HG03135 (cell line): Measurements from ENCODE around the gene UQCRC2.
"Not testable (repeated sequence)": the region's sequence is repeated elsewhere in the genome, so short reads cannot be mapped to it uniquely, and the experiment has no call there.

Experiments
- ATAC-seq: cut with Tn5 transposase; IDR thresholded peaks from one replicate; pipeline ENCODE4 v1.9.1; 2021; ENCODE audit warnings: mild to moderate bottlenecking, moderate library complexity; ENCODE audit not compliant: unreplicated experiment

Gene UQCRC2

DNA sequence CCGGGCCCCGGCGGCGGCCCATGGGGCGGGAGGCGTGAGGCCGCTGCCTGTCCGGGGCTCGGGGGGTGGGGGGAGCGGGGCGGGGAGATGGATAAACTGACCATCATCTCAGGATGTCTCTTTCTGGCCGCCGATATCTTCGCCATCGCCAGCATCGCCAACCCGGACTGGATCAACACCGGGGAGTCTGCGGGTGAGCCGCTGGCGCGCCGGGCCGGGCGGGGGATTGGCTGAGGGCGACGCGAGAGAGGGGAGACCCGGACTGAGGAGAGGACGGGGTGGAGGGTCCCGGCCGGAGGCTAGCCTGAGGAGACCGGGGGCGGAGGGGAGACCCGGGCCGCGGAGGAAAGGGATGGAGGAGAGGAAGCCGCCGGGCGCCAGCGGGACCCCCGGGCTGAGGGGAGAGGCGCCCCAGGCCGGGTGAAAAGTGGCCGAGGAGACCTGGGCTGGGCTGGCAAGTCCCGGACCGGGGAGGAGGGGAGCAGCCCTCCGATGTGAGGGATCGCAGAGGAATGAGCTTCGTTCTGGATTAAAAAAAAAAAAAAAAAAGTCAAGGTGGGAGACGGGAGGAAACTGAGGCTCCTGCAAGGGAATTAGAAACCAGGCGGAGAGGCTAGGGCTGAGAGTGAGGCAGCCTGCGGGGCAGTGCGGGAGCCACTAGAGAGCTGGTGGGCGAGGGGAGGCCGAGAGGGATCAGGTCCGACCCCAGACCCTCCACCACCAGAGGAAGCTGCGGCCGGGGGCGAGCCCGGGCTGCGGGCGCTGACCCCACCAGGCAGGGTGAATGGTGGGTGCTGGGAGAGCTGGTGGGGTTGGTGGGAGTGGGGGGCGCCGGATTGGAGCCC lies 55.3 kb downstream of the UQCRC2 start:
- ATAC-seq = no peak

DNA sequence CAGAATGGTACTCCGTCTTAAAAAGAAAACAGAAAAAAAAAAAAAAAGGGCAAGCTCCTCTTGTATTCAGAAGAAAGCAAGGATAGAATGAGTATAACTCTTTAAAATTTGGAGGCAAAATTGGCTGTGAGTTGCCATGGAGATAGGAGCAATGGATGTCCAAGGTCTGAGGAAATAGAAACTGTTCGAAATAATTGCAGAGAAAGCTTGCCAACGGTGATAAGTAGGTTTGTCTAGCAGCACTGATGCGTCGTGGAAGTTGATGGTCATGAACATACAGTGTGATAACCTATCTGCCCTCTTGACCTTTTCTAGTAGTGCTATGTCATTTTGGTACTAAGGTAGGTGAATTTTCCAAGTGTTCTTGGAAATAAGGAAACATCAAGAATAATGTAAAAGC lies 57.7 kb downstream of the UQCRC2 start:
- ATAC-seq = no peak

DNA sequence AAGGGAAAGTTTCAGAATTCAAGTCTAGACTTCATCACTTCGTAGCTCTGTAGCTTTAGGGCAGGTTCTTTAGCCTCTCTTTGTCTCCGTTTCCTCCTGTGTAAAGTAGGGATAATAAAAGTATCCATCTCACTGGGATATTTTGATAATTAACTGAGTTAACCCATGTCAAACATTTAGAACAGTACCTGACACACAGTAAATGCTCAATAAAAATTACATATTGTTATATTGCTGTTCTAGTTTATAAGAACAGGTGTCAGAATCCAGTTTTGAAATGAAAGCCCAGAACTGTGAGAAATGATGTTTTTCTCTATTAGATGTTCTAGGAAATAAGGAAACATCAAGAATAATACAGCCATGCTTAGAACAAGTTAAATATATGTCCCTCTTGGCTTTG lies 59.1 kb downstream of the UQCRC2 start:
- ATAC-seq = no peak

DNA sequence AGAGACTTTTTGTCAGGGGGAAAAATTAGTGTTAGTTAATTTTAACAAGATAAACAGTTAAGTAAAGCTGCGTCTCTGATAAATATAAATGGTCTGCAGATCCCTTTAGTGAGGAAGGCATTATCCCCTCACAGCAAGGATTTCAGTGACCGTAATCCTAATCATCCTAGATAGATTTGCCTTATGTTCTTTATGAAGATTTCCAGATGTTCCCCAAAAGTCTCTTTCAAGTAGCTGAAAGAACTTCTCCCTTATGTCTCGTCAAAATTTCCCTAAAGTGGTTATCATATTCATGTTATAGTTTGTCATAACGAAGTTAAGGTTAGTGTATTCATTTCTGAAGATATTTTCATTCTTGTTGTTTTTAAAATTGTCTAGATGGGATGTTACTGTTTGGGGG lies 60.3 kb downstream of the UQCRC2 start:
- ATAC-seq = no peak

DNA sequence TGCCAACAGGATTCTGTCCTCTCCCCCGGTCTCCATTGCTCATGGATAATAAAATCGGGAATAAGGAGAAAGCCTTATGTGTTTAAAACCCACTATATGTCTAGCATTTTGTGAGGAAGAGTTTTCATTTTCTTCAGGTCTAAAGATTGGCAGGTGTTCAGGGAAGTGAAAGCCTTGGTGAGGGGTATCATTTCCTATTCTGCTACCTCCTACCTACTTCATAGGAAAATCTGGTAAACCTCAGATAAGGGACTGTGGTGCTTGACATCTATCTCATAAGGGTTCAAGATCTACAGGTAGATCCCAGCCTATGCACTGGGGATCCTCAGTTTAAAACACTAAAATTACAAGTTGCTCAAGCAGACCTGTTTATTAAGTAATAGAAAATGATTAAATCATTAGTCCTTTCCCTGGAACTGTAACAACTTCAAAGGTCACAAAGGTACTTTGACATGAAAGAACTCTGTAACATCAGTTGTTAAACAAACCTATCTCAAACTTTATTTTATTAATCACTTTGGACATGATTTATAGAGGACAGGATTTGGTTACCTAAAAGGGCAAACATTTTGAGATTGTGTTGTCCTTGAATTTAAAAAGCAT lies 61.2 kb downstream of the UQCRC2 start:
- no peak for ATAC-seq

DNA sequence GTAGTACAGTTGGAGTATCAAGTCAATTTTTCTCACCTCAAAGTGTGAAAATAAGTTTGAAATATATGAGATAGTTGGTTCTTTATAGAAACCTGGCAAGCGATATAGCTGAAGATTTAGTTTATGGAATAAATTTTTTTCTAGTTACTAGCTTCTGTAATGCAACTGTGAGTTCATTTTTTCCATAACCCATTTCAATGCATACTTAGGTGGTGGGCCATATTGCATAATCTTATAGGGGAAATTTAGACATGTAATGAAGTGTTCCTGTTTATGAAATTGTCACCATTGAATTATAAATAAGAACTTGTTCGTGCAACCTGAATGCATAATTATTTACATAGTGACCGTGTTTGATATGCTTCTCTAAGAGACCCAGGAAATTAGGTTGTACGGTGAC lies 63.8 kb downstream of the UQCRC2 start:
- no peak for ATAC-seq

DNA sequence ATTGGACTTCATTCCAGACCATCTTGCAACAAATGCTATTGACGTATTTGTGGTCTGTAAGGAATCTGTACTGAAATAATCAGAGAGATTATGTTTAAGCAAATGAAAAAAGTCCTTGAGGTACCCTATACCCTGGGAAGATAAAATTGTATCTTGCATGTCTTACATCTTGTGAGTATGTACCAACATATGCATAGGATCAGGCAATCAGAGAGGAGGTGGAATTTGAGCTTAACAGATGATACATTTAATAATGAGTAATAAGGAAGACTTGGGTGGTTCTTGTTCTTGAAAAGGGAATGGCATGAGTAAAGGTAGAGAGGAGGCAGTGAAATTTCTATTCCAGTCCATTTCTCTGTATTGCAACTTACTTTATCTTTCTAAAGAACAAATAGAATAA lies 65.4 kb downstream of the UQCRC2 start:
- ATAC-seq = no peak

DNA sequence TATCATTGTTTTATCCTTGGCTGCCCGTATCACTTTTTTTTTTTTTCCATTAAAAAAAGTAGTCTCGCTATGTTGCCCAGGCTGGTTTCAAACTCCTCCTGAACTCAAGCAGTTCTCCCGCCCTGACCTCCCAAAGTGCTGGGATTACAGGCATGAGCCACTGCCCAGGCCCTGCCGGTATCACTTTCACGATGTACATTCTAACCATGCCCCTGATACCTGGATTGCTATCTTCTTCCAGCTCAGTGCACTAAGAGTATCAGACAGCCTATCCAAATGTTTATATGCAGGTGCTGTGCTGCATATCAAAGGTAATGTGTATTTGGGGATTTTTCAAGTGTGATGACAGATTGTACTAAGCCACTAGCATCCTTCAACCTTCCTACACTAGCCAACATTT lies 69.0 kb downstream of the UQCRC2 start:
- ATAC-seq = no peak

DNA sequence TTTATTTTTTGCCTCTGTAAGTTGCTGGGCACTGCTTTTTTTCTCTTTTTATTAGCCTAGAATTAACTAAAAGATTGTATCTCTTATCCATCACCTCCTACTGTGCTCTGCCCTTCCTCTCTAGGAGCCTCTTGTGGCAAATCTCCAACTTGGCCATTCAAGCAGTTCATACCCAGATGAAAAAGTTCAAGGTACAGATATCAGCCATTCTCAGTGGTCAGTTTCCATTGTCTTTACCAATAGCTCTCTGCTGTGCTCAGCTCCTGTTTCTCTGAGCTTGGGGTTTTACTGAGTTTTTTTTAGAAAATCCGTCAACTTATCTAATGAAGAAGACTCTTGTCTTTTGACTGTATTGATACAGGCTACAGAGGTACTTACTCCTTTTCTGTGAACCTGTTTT lies 70.3 kb downstream of the UQCRC2 start:
- no peak for ATAC-seq

DNA sequence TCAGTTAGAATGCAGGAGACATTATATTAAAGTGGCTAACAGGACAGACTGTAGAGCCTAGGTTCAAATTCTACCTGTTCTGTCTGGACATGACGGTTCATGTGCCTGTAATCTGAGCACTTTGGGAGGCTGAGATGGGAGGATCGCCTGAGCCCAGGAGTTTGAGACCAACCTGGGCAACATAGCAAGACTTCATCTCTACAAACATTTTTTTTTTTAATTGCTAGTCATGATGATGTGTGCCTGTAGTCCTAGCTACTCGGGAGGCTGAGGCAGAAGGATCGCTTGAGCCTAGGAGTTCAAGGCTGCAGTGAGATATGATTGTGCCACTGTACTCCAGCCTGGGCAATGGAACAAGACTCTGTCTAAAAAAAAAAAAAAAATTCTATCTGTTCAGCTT lies 71.6 kb downstream of the UQCRC2 start:
- not testable (repeated sequence) for ATAC-seq

DNA sequence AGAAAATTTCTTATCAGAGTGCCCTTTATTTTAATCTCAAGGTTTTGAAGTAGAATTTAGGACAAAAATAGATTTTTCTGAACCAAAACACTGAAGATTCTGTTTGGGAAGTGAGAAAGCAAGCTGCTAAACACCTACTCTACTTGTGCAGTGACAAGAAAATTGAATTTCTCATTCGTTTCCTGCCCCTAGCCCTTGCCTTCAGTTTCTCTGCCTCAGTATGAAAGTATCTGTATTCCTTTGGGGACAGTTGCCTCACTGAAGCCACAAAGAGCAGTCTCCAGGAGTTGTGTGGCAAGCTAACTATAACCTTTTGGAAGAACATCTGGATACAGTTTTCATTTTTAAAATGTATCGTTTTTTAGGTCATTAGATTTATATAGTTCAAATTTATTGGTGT lies 74.5 kb downstream of the UQCRC2 start:
- ATAC-seq = no peak

DNA sequence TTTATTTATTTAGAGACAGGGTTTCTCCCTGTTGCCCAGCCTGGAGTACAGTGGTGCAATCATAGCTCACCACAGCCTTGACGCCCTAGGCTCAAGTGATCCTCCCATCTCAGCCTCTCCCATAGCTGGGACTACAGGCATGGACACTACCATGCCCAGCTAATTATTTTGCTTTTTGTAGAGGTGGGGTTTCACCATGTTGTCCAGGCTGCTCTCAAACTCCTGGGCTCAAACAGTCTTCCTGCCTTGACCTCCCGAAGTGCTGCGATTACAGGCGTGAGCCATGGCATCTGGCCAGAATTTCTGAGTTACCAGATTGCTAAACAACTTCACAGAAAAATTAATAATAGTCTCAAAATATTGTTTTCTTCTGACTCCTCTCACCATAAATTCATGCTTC lies 76.5 kb downstream of the UQCRC2 start:
- no peak for ATAC-seq

DNA sequence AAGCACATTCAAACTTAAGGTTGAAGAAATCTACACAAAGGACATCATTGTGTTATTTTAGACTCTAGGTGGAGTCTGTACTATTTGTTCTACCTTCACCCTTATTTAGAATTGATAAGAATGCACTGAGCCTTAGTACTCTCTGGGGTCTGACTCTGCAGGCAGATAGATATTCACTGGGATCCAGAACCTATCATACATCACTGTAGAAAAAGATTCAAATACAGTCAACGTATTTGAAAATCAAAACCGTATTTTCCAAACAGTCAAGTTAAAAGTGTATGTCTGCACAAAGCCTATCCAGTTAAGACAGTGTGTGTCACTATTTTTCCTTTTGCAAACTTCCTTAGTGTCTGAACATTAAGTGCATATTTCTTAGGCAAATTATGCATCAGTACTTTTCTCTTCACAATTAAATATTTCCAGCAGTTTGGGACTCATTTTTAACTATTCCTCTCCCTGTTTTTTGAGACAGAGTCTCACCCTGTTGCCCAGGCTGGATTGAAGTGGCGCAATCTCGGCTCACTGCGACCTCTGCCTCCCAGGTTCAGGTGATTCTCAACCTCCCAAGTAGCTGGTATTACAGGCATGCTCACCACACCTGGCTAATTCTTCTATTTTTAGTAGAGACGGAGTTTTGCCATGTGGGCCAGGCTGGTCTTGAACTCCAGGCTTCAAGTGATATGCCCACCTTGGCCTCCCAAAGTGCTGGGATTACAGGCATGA lies 77.1 kb downstream of the UQCRC2 start:
- no peak for ATAC-seq

DNA sequence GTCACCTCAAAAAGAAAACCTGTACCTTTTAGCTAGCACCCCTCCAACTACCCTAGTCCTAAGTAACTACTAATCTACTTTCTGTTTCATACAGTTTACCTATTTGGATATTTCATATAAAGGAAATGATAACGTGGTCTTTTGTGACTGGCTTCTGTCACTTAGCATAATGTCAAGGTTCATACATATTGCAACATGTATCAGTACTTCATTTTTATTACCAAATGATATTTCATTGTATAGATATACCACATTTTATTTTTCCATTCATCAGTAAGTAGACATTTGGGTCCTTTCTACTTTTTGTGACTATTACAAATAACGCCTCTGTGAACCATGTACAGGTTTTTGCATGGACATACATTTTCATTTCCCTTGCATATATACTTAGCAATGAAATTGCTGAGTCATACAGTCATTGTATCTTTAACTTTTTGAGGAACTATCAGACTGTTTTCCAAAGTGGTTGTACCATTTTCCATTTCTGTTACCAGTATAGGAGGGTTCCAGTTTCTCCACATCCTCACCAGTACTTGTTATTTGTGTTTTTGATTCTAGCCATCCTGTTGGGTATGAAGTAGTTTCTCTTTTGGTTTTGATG lies 78.4 kb downstream of the UQCRC2 start:
- ATAC-seq = no peak
